ENCODE measurements around the gene RO60.

Gene RO60

GRCh38 chr1:193060938-193061337 is 1.5 kb downstream of the RO60 start:
- peak overlapping the region; percentile 26 for H3K4me3 ChIP-seq (IDR thresholded peaks at IDR 0.05; ENCODE audit: insufficient read depth, low read depth, low read length)
- peak overlapping the region; percentile 84 for H3K27ac ChIP-seq
- peaks cover 92% of the 10 kb centered on the region for H3K79me2 ChIP-seq (ENCODE audit: insufficient read depth, low read depth)
- H3K4me1 ChIP-seq (ENCODE audit: low read depth, poor library complexity, severe bottlenecking), result peaks cover 54% of the 10 kb centered on the region
- TF ChIP-seq, protein P1, sequence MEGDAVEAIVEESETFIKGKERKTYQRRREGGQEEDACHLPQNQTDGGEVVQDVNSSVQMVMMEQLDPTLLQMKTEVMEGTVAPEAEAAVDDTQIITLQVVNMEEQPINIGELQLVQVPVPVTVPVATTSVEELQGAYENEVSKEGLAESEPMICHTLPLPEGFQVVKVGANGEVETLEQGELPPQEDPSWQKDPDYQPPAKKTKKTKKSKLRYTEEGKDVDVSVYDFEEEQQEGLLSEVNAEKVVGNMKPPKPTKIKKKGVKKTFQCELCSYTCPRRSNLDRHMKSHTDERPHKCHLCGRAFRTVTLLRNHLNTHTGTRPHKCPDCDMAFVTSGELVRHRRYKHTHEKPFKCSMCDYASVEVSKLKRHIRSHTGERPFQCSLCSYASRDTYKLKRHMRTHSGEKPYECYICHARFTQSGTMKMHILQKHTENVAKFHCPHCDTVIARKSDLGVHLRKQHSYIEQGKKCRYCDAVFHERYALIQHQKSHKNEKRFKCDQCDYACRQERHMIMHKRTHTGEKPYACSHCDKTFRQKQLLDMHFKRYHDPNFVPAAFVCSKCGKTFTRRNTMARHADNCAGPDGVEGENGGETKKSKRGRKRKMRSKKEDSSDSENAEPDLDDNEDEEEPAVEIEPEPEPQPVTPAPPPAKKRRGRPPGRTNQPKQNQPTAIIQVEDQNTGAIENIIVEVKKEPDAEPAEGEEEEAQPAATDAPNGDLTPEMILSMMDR (conservative IDR thresholded peaks at IDR 0.05; ENCODE audit: low read depth, low read length), result no peak
- no peaks in the 10 kb centered on the region for H3K27me3 ChIP-seq (ENCODE audit: insufficient read depth, low read depth)
- H3K4me2 ChIP-seq, result peak overlapping the region; percentile 89
- no peak overlapping the region for H2AFZ ChIP-seq (ENCODE audit: low read depth)
- H3K9ac ChIP-seq, result peak overlapping the region; percentile 92; the same call in 1 of the 2 replicates
- 0 out of 2 replicates have a peak, but pooled peaks cover 3% of the 10 kb centered on the region for H4K20me1 ChIP-seq (ENCODE audit: insufficient read depth)
- no peaks in the 10 kb centered on the region for H3K36me3 ChIP-seq (ENCODE audit: insufficient read depth)

GRCh38 chr1:193062698-193063463 is 3.5 kb downstream of the RO60 start:
- H3K4me1 ChIP-seq (ENCODE audit: low read depth, poor library complexity, severe bottlenecking), result peaks cover 43% of the 10 kb centered on the region
- H4K20me1 ChIP-seq (ENCODE audit: insufficient read depth), result 0 out of 2 replicates have a peak, but pooled peaks cover 3% of the 10 kb centered on the region
- H3K9ac ChIP-seq, result no peak overlapping the region

GRCh38 chr1:193065954-193066353 is 6.5 kb downstream of the RO60 start:
- H4K20me1 ChIP-seq (ENCODE audit: insufficient read depth), result 0 out of 2 replicates have a peak, but pooled peaks cover 3% of the 10 kb centered on the region
- H2AFZ ChIP-seq (ENCODE audit: low read depth), result no peak overlapping the region
- H3K4me2 ChIP-seq, result no peak overlapping the region
- no peaks in the 10 kb centered on the region for H3K36me3 ChIP-seq (ENCODE audit: insufficient read depth)
- peaks cover 64% of the 10 kb centered on the region for H3K4me1 ChIP-seq (ENCODE audit: low read depth, poor library complexity, severe bottlenecking)
- TF ChIP-seq, protein P1 (conservative IDR thresholded peaks at IDR 0.05; ENCODE audit: low read depth, low read length), result no peak
- no peak overlapping the region for H3K4me3 ChIP-seq (IDR thresholded peaks at IDR 0.05; ENCODE audit: insufficient read depth, low read depth, low read length)
- H3K79me2 ChIP-seq (ENCODE audit: insufficient read depth, low read depth), result peaks cover 89% of the 10 kb centered on the region
- H3K27ac ChIP-seq, result no peak overlapping the region
- no peak overlapping the region for H3K9ac ChIP-seq
- no peaks in the 10 kb centered on the region for H3K27me3 ChIP-seq (ENCODE audit: insufficient read depth, low read depth)

More at GRCh38 chr1:193062698-193063463, 3.5 kb downstream of the RO60 start:
- Histone ChIP-seq H3K36me3 (ENCODE audit: insufficient read depth) (no peaks in the 10 kb centered on the region), H3K27me3 (ENCODE audit: insufficient read depth, low read depth) (no peaks in the 10 kb centered on the region), H3K27ac (no peak overlapping the region), H3K4me3 (IDR thresholded peaks at IDR 0.05; ENCODE audit: insufficient read depth, low read depth, low read length) (no peak overlapping the region), H2AFZ (ENCODE audit: low read depth) (no peak overlapping the region), H3K79me2 (ENCODE audit: insufficient read depth, low read depth) (peaks cover 89% of the 10 kb centered on the region), H3K4me2 (no peak overlapping the region)
- TF ChIP-seq, protein P1 (conservative IDR thresholded peaks at IDR 0.05; ENCODE audit: low read depth, low read length), result no peak

DNA sequence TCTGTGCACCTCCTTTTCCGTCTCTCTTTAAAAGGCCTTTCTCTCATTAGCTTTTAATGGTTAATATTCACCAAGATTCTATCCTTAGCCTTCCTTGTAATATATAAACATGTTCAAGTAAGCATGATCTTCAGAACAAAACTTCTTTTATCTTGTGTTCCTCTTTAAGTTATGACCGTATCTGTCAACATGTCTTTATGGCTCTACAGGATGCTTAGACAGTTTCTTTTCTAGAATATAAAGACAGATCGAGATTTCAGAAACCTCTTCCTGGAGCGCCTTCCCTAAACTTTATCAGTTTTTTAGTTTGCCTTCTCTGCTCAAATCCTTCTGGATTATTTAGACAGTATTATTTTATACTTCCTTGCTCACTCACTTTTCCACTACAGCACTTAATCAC is 7.2 kb downstream of the RO60 start:
- 0 out of 2 replicates have a peak, but pooled peaks cover 3% of the 10 kb centered on the region for H4K20me1 ChIP-seq (ENCODE audit: insufficient read depth)
- no peak overlapping the region for H3K4me3 ChIP-seq (IDR thresholded peaks at IDR 0.05; ENCODE audit: insufficient read depth, low read depth, low read length)
- peaks cover 64% of the 10 kb centered on the region for H3K4me1 ChIP-seq (ENCODE audit: low read depth, poor library complexity, severe bottlenecking)
- peaks cover 87% of the 10 kb centered on the region for H3K79me2 ChIP-seq (ENCODE audit: insufficient read depth, low read depth)
- no peak overlapping the region for H3K27ac ChIP-seq
- H3K27me3 ChIP-seq (ENCODE audit: insufficient read depth, low read depth), result no peaks in the 10 kb centered on the region
- no peak overlapping the region for H3K4me2 ChIP-seq
- TF ChIP-seq, protein P1 (conservative IDR thresholded peaks at IDR 0.05; ENCODE audit: low read depth, low read length), result no peak
- H2AFZ ChIP-seq (ENCODE audit: low read depth), result no peak overlapping the region
- no peak overlapping the region for H3K9ac ChIP-seq
- no peaks in the 10 kb centered on the region for H3K36me3 ChIP-seq (ENCODE audit: insufficient read depth)
